ENCODE results near the gene STMN3. TPM values are rescaled to one million over a fixed set of nuclear protein-coding genes. Genes with fewer than 3 reads are reported as not detected.
A peak's percentile ranks its signal among the peaks of the same experiment; 100 is the strongest.

The STMN3 gene
- polyA plus RNA-seq (2011; rRNA removed), result 9.7 and 12.7 TPM in 2 replicates
- 4.4 and 4.8 TPM in 2 replicates for polyA minus RNA-seq (2011; rRNA and poly(A)+ RNA removed)

DNA sequence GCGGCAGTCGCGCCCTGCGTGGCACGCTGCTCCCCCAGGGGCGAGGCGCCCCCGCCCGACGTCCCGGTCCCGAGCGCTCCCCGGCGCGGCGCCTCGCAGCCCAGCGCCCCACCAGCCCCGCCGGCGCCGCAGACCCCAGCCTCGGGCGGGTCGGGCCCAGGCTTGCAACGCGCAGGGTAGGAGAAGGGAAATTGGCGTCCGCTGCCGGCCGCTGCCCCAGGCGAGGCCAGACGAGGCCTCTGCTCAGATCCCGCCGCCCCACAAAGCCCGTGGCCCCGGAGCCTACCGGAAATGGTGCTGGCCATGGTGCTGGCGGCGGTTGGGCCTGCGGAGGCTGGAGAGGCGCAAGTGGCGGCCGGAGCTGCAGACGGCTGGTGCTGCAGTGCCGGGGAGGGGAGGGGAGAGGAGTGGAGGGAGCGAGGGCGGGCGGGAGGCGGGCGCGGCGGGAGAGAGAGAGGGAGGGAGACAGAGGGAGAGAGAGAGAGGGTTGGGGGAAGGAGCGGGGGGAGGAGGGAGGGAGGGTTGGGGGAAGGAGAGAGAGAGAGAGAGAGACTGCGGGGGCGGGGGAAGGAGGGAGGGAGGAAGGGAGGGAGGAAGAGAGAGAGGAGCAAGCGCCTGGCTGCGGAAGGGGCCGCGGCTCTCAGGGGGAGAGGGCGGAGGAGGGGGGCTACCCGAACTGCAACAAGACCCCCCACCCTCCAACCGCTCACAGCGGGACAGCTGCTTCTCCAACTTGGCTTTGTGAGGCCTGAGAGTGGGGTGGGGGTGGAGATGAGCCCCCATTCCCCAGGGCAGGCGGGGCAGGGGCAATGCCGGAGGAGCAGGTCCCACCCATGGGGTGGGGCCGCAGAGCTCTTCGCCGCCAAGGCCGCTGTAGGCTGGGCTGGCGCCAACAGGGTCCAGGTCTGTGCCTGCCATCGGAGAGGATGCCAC lies at the start of gene STMN3:
Gene STMN3, minus strand, starts transcription at position 384 of the 933 bp plus-strand sequence. Its CDS starts 79 bp downstream, at position 305.
- H3K36me3 ChIP-seq (ENCODE audit: control insufficient read depth, insufficient read depth, low read length), result no peaks in the 10 kb centered on the region
- peak; percentile 32 for DNase-seq (ENCODE audit: low read depth)
- CTCF ChIA-PET, result interaction anchor here (0.7 kb wide), 1 partner anchor 11 kb away, joined by 3 read pairs; no protein-coding TSS in a partner anchor
- H3K4me3 ChIP-seq (ENCODE audit: low read depth, low read length), result peak within 1 kb of the TSS; percentile 55
- POLR2A ChIA-PET, result no interaction called here
- TF ChIP-seq, protein P1, sequence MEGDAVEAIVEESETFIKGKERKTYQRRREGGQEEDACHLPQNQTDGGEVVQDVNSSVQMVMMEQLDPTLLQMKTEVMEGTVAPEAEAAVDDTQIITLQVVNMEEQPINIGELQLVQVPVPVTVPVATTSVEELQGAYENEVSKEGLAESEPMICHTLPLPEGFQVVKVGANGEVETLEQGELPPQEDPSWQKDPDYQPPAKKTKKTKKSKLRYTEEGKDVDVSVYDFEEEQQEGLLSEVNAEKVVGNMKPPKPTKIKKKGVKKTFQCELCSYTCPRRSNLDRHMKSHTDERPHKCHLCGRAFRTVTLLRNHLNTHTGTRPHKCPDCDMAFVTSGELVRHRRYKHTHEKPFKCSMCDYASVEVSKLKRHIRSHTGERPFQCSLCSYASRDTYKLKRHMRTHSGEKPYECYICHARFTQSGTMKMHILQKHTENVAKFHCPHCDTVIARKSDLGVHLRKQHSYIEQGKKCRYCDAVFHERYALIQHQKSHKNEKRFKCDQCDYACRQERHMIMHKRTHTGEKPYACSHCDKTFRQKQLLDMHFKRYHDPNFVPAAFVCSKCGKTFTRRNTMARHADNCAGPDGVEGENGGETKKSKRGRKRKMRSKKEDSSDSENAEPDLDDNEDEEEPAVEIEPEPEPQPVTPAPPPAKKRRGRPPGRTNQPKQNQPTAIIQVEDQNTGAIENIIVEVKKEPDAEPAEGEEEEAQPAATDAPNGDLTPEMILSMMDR (IDR thresholded peaks at IDR 0.05; ENCODE audit: insufficient read depth, low read depth, low read length), result no peak; the same call in 1 of the 2 replicates
- H3K27me3 ChIP-seq (ENCODE audit: control insufficient read depth, insufficient read depth, low read length), result peaks cover 7% of the 10 kb centered on the region; the same call in 1 of the 2 replicates

- CTCF ChIA-PET, result no interaction called here
- Histone ChIP-seq H3K36me3 (ENCODE audit: control insufficient read depth, insufficient read depth, low read length) (peaks cover 31% of the 10 kb centered on the region), H3K4me3 (ENCODE audit: low read depth, low read length) (no peak overlapping the region), H3K27me3 (ENCODE audit: control insufficient read depth, insufficient read depth, low read length) (no peaks in the 10 kb centered on the region)
- no peak for DNase-seq (ENCODE audit: low read depth)
- POLR2A ChIA-PET, result no interaction called here
- TF ChIP-seq, protein P1 (IDR thresholded peaks at IDR 0.05; ENCODE audit: insufficient read depth, low read depth, low read length), result no peak
These were observed 48.9 kb upstream of the STMN3 start for GRCh38 chr20:63702036-63702665.

DNA sequence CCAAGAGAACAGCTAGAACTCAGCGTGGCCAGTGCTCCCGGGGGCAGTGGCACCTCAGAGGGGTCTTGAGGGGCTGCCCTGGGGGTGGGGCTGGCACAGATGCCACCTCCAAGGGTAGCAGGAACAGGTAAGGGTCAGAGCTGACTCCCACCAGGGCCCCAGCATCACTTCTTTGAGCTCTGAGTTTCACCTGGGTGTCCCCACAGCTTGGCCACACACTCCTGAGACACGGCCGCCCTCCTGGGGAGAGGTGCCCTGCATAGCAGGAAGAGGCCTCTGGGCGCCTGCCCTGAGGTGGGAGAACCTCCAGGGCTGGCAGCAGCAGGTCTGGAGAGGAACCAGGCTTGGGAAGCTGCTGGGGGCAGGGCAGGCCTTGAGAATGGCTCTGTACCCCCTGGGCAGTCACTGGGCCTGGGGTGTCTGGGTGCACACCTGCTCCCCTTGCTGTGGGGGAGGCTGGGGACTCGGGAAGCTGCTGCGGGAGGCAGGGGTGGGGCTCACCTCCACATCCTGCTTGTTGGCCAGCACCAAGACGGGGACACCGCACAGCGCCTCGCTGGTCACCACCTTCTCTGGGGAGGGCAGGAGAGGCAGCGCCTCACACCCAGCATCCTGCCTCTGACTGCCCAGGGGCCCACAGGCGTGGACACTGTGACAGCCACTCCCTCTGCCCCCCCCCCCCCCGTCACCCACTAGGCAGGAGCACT lies 48.3 kb upstream of the STMN3 start:
- TF ChIP-seq, protein P1 (IDR thresholded peaks at IDR 0.05; ENCODE audit: insufficient read depth, low read depth, low read length), result no peak
- DNase-seq (ENCODE audit: low read depth), result no peak
- POLR2A ChIA-PET, result no interaction called here
- Histone ChIP-seq H3K4me3 (ENCODE audit: low read depth, low read length) (no peak overlapping the region), H3K36me3 (ENCODE audit: control insufficient read depth, insufficient read depth, low read length) (peaks cover 31% of the 10 kb centered on the region), H3K27me3 (ENCODE audit: control insufficient read depth, insufficient read depth, low read length) (no peaks in the 10 kb centered on the region)
- CTCF ChIA-PET, result no interaction called here

- CTCF ChIA-PET, result no interaction called here
- no peak for DNase-seq (ENCODE audit: low read depth)
- peaks cover 32% of the 10 kb centered on the region for H3K36me3 ChIP-seq (ENCODE audit: control insufficient read depth, insufficient read depth, low read length)
- H3K4me3 ChIP-seq (ENCODE audit: low read depth, low read length), result no peak overlapping the region
- H3K27me3 ChIP-seq (ENCODE audit: control insufficient read depth, insufficient read depth, low read length), result no peaks in the 10 kb centered on the region
- TF ChIP-seq, protein P1 (IDR thresholded peaks at IDR 0.05; ENCODE audit: insufficient read depth, low read depth, low read length), result no peak
- POLR2A ChIA-PET, result no interaction called here
These were observed 47.8 kb upstream of the STMN3 start for GRCh38 chr20:63701051-63701328.
